NCI-H128 (cell line): ENCODE results near the gene TTI1.

Source experiments
- DNase-seq: peaks from one replicate; lab custom pipeline; 2025; ENCODE audit not compliant: unreplicated experiment; lab: John Stamatoyannopoulos, UW

TTI1 gene

GRCh38 chr20:38055294-38055693 lies 22.0 kb upstream of the TTI1 start:
- DNase-seq: no peak

- DNase-seq: no peak
Measured at GRCh38 chr20:38054647-38055046, 21.4 kb upstream of the TTI1 start.

- no peak for DNase-seq
Measured at GRCh38 chr20:38052870-38053269, 19.6 kb upstream of the TTI1 start.

GRCh38 chr20:38050686-38051085 lies 17.4 kb upstream of the TTI1 start:
- no peak for DNase-seq

- no peak for DNase-seq
Measured at GRCh38 chr20:38049800-38050199, 16.5 kb upstream of the TTI1 start.

- DNase-seq: no peak
Measured at GRCh38 chr20:38046572-38046971, 13.3 kb upstream of the TTI1 start.

- no peak for DNase-seq
Measured at GRCh38 chr20:38044685-38045084, 11.4 kb upstream of the TTI1 start.

- no peak for DNase-seq
Measured at GRCh38 chr20:38043512-38044300, 10.4 kb upstream of the TTI1 start.

GRCh38 chr20:38040276-38040675 lies 7.0 kb upstream of the TTI1 start:
- no peak for DNase-seq

GRCh38 chr20:38036366-38036765 lies 3.1 kb upstream of the TTI1 start:
- no peak for DNase-seq

GRCh38 chr20:38034961-38035360 lies 1.7 kb upstream of the TTI1 start:
- DNase-seq: no peak

- no peak for DNase-seq
Measured at GRCh38 chr20:38034108-38034649, 923 bp upstream of the TTI1 start.

GRCh38 chr20:38032585-38033329 lies 499 bp downstream of the TTI1 start:
- no peak for DNase-seq

- no peak for DNase-seq
Measured at GRCh38 chr20:38031957-38032356, 1.3 kb downstream of the TTI1 start.

- DNase-seq: no peak
Measured at GRCh38 chr20:38029453-38029852, 3.8 kb downstream of the TTI1 start.

GRCh38 chr20:38024496-38024895 lies 8.8 kb downstream of the TTI1 start:
- DNase-seq: no peak

GRCh38 chr20:38023181-38024001 lies 9.9 kb downstream of the TTI1 start:
- no peak for DNase-seq

- no peak for DNase-seq
Measured at GRCh38 chr20:38021087-38021772, 12.0 kb downstream of the TTI1 start.

- no peak for DNase-seq
Measured at GRCh38 chr20:38018385-38018784, 14.9 kb downstream of the TTI1 start.

- DNase-seq: no peak
Measured at GRCh38 chr20:38017959-38018358, 15.3 kb downstream of the TTI1 start.

GRCh38 chr20:38013887-38014286 lies 19.4 kb downstream of the TTI1 start:
- no peak for DNase-seq
